Activated naive CD4-positive, alpha-beta T cell treated with Interleukin-2 at 50 U/mL for 16 hours (primary cell): ENCODE measurements around the gene NUDT19.
"Not testable (repeated sequence)": the region's sequence is repeated elsewhere in the genome, so short reads cannot be mapped to it uniquely, and the experiment has no call there.

Experiments used
- DNase-seq: peaks from one replicate; pipeline ENCODE4 v3.0.0-alpha.2; 2020

NUDT19 gene

GRCh38 chr19:32675720-32676185 lies 15.9 kb upstream of the NUDT19 start, which contains the start of gene RGS9BP:
Gene RGS9BP (plus strand): TSS chr19:32675848. CDS start chr19:32676264, 416 bp downstream.
- peak; percentile 68 for DNase-seq

DNA sequence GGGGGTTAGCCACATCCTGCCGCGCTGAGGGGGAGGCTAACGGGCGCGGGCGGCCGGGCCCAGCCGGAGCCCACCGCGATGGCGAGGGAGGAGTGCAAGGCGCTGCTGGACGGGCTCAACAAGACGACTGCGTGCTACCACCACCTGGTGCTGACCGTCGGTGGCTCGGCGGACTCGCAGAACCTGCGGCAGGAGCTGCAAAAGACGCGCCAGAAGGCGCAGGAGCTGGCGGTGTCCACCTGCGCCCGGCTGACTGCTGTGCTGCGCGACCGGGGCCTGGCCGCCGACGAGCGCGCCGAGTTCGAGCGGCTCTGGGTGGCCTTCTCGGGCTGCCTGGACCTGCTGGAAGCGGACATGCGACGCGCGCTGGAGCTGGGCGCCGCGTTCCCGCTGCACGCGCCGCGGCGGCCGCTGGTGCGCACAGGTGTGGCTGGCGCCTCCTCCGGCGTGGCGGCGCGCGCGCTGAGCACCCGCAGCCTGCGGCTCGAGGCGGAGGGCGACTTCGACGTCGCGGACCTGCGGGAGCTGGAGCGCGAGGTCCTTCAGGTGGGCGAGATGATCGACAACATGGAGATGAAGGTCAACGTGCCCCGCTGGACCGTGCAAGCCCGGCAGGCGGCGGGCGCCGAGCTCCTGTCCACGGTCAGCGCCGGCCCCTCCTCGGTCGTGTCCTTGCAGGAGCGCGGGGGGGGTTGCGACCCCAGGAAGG lies 15.3 kb upstream of the NUDT19 start:
- DNase-seq, result peak; percentile 11

DNA sequence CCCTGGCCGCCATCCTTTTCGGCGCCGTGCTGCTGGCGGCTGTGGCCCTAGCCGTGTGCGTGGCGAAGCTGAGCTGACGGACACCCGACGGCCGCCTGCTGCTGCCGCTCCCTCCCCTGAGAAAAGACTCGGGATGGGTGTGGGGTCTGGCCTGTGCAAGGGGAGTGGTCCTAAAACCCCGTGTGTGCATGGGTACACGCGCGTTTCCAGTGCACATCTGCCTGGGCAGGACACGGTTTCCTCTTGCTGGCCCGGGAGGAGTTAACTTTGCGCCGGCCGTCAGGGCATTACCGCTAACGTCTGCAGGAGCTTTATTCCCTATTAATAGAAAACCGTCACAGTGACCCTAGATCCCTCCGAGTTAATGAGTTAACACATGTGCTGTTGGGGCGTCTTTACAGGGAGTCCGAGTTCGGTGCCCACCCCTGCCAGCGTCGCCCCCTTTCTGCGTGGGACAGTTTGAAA lies 14.7 kb upstream of the NUDT19 start:
- DNase-seq, result no peak

DNA sequence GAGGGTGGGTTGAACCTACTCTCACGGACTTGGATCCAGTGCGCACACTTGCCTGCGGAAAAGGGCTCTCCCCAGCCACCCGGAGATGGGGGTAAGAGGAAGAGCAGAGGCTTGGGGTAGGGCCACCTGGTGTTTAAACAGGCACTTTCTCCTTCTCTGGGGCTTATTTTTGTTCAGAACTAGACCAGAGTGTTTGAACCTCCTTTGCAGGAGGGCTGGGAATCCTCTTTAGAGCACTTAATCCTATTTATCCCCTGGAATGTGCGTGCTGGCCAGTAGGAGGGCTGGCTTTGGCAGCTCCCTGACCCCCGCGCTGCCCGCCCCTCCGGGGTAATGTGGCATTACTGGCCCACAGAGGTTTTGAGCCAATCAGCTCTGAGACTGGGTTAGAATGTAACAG lies 14.0 kb upstream of the NUDT19 start:
- DNase-seq, result no peak

DNA sequence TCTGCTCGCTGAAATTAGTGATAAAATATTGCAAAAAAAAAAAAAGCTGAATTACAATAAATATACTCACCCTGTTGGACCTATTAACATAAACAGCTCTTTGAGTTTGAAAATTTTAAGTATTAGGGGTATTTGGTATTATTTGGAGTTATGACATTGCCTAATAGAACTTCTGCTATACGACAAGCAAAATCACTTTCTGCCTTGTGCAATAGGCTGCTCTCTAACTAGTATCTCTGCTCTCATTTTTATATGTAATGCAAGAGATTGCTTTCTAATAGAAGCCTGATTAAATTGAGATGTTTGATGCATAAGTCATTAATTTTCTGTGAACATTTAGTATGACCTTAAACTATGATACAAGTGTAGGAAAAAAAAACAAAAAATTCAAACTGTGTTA lies 10.6 kb upstream of the NUDT19 start:
- DNase-seq, result no peak

DNA sequence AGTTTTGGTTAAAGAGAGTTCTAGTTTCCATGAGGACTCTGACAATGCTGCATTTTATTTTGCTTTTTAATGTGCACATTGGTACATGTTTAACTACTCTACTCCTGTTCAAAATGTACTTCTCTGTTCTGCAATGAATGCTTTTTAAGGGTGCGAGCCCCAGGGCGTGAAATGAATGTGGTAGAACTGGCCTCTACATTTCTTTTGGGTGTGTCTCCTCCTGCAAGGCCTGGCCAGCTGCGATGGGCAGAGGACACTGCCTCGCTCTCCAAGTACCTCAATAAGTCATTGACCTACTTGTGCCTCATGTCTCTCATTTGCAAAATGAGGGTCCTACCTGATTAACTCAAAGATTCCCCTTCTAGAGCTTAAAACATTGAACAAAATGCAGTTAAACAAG lies 9.3 kb upstream of the NUDT19 start:
- no peak for DNase-seq

DNA sequence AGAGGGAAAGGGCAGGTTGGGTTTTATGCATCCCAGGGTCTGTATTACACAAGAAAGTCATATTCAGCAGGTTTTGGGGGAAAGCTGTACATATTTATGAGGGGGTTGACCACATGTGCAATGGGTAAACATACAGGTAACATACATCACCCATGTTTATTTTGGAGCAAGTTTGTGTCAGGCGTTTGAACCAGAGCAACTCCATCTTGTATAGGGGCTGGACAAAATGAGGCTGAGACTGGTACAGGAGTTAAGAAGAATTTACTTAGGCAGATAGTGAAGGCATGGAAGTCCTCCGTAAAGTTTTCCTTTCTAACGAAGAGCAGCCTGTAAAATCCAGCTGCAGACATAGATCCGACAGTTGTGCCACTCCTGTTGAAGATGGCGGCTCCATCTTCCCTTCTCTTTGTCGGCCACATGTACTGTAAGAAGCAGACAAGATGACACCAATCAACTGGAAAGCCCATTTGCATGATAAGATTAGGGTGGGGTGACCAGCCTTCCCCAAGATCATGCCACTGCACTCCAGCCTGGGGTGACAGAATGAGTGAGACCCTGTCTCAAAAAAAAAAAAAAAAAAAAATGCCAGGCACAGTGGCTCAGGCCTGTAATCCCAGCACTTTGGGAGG lies 4.7 kb upstream of the NUDT19 start:
- DNase-seq, result no peak

GRCh38 chr19:32687681-32688080 lies 3.9 kb upstream of the NUDT19 start:
- DNase-seq, result no peak

DNA sequence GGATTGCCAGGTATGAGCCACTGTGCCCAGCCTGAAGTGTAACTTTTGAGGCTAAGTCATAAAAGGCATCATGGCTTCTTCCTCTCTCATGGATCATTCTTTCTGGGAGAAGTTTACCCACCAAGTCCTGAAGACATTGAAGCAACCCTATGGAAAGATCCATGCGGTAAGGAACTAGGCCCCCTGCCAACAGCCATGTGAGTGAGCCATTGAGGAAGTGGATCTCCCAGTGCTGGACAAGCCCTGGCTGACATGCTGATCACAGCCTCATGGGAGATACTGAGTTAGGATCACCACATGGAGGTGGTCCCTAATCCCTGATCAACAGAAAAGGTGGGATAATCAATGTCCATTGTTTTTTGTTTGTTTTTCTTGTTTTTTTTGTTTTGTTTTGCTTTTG lies 3.3 kb upstream of the NUDT19 start:
- DNase-seq, result no peak

DNA sequence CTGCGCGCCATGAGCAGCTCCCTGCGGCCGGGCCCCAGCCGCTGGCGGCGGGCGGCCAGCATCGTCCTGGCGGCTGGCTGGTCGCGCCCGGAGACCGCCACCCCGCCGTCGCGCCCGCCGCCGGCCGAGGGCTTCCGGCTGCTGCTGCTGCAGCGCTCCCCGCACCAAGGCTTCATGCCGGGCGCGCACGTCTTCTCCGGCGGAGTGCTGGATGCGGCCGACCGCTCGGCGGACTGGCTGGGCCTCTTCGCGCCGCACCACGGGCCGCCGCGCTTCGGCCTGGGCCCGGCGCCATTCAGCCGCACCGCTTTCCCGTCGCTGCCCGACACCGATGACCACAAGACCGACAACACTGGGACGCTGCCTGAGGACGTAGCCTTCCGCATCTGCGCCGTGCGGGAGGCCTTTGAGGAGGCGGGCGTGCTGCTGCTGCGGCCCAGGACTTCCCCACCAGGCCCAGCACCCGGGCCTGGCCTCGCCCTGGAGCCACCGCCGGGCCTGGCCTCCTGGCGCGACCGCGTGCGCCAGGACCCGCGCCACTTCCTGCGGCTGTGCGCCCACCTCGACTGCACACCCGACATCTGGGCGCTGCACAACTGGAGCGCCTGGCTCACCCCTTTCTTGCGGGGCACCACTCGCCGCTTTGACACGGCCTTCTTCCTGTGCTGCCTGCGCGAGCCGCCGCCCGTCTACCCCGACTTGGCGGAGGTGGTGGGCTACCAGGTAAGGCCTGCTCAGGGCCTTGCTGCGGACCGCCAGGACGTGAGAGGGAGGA lies 518 bp downstream of the NUDT19 start:
- DNase-seq, result peak; percentile 63

GRCh38 chr19:32692727-32693061 lies 1.1 kb downstream of the NUDT19 start:
- DNase-seq, result no peak

GRCh38 chr19:32693151-32694108 lies 1.8 kb downstream of the NUDT19 start:
- peak; percentile 55 for DNase-seq

- not testable (repeated sequence) for DNase-seq
Measured at GRCh38 chr19:32694316-32694715, 2.7 kb downstream of the NUDT19 start.

- DNase-seq, result not testable (repeated sequence)
Measured at GRCh38 chr19:32694851-32695250, 3.2 kb downstream of the NUDT19 start.

DNA sequence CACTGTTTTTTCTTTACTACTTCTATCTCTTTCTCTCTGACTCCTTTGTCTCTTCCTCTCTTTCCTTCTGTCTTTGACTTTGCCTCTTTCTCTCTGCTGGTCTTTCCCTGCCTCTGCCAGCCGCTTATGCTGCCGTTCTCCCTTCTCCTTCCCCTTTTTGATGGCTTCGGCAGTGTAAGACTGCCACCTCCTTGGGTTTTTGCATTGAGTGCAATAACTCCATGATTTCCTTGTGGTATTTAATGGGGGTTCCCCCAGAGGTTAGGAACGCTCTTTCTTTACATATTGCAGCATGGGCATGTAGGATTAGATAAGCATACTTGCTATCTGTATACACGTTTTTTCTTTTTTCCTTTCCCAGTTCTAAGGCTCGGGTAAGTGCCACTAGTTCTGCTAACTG lies 3.9 kb downstream of the NUDT19 start:
- not testable (repeated sequence) for DNase-seq

- DNase-seq, result not testable (repeated sequence)
Measured at GRCh38 chr19:32696771-32697170, 5.2 kb downstream of the NUDT19 start.

DNA sequence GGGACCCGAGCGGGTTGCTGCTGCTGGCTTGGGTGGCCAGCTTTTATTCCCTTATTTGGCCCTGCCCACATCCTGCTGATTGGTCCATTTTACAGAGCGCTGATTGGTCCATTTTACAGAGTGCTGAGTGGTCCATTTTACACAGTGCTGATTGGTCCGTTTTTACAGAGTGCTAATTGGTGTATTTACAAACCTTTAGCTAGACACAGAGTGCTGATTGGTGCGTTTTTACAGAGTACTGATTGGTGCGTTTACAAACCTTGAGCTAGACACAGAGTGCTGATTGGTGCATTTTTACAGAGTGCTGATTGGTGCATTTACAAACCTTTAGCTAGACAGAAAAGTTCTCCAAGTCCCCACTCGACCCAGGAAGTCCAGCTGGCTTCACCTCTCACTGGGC lies 8.5 kb downstream of the NUDT19 start:
- not testable (repeated sequence) for DNase-seq

- DNase-seq, result no peak
Measured at GRCh38 chr19:32702010-32702409, 10.4 kb downstream of the NUDT19 start.

DNA sequence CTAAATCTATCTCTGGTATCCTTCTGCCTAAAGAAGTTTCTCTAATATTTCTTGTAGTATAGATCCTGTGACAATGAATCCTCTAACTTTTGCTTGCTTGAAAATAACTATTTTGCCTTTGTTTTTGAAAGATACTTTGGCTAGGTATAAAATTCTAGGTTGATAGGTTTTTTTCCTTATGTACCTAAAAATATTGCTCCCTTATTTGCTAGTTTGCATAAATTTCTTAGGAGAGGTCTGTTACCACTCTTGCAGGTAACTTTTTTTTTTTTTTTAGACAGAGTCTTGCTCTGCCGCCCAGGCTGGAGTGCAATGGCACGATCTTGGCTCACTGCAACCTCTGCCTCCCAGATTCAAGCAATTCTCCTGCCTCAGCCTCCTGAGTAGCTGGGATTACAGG lies 12.4 kb downstream of the NUDT19 start:
- DNase-seq, result not testable (repeated sequence)

GRCh38 chr19:32708457-32708856 lies 16.8 kb downstream of the NUDT19 start:
- peak; percentile 25 for DNase-seq

GRCh38 chr19:32709032-32709431 lies 17.4 kb downstream of the NUDT19 start:
- DNase-seq, result no peak

DNA sequence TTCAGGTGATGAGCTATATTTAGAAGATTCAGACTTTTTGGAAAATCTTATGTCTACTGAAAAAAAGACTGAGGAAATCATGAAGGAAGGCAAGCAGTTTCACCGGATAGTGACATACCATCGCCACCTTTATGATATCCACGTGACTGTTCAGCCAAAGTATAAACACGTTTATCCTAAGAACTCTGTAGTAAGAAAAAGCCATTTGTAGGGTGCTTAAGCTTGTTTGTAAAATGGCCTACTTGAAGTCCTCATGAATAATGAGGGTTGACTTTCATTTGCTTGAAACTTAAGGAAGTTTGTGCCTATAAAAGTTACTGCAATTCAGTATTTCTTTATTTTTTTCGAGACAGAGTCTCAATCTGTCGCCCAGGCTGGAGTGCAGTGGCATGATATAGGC lies 20.1 kb downstream of the NUDT19 start:
- DNase-seq, result no peak
